Tibial nerve (tissue), 4 donors: ENCODE measurements around the gene BRICD5.

Experiments used
- EP300 ChIP-seq, 2 donors: sonication (generic); formaldehyde crosslinking; IDR thresholded peaks; one replicate each; pipeline ENCODE4 v1.6.1; 2017; ENCODE audit warnings: antibody characterized with exemption in 2 of 2, mild to moderate bottlenecking in 1 of 2
- POLR2A ChIP-seq, 2 donors: fragments of 450-650 bp; IDR thresholded peaks; one replicate each; pipeline ENCODE4 v1.6.1; 2017; ENCODE audit warnings: antibody characterized with exemption in 2 of 2, mild to moderate bottlenecking in 2 of 2, moderate library complexity in 2 of 2
- TF ChIP-seq, protein P1 (sequence below), 5 experiments: fragments of 200-600 bp in 3 of 5; fragments of 450-650 bp in 2 of 5; sonication (generic) in 3 of 5; IDR thresholded peaks; one replicate each; pipeline ENCODE4 v1.5.1; 2016 to 2019; ENCODE audit warnings: antibody characterized with exemption in 5 of 5, mild to moderate bottlenecking in 3 of 5, moderate library complexity in 2 of 5

DNA sequence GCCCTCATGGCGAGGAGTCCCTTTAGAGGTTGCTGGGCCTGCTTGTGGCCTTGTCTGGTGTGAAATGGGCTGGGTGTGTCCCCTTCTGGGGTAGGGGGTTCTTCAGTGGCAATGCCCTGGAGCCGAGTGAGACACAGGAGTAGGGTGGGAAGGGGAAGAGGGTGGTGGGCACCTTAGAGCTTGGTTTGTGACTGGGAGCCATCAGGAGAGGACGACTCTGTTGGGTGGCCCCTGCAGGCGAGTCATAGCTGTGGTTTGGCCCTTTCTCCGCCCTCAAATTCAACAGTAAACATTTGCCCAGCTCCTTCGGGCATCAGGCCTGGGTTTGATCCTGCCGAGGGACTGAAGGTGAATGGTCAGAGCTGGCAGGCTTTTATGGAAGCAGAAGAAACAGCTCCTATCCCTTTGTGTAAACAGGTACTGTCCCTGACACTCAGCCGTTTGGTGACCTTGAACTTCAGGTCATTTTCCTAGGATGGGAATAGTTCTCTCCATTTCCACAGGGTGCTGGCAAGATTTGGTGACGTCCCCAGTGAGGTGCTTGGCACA lies 15.7 kb upstream of the BRICD5 start:
- TF ChIP-seq, protein P1, sequence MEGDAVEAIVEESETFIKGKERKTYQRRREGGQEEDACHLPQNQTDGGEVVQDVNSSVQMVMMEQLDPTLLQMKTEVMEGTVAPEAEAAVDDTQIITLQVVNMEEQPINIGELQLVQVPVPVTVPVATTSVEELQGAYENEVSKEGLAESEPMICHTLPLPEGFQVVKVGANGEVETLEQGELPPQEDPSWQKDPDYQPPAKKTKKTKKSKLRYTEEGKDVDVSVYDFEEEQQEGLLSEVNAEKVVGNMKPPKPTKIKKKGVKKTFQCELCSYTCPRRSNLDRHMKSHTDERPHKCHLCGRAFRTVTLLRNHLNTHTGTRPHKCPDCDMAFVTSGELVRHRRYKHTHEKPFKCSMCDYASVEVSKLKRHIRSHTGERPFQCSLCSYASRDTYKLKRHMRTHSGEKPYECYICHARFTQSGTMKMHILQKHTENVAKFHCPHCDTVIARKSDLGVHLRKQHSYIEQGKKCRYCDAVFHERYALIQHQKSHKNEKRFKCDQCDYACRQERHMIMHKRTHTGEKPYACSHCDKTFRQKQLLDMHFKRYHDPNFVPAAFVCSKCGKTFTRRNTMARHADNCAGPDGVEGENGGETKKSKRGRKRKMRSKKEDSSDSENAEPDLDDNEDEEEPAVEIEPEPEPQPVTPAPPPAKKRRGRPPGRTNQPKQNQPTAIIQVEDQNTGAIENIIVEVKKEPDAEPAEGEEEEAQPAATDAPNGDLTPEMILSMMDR (IDR thresholded peaks at IDR 0.05): no peak
- TF ChIP-seq POLR2A (IDR thresholded peaks at IDR 0.05) (no peak), EP300 (IDR thresholded peaks at IDR 0.05) (no peak)
